Lung (tissue), 12 donors: ENCODE measurements around the gene AADACL4. TPM values are rescaled to one million over a fixed set of nuclear protein-coding genes. Genes with fewer than 3 reads are reported as not detected.

Experiments used
- ATAC-seq: fragments of 200-7000 bp; cut with Tn5 transposase; one replicate; pipeline ENCODE4 v1.9.1; 2020; ENCODE audit warnings: moderate number of reproducible peaks; ENCODE audit not compliant: insufficient read depth, low FRiP score
- DNase-seq, 3 donors: peaks; one replicate each; pipeline ENCODE4 v3.0.0-alpha.2; 2013 to 2017
- H3K27ac ChIP-seq, 2 donors: one replicate each; pipeline ENCODE4 v1.5.1; 2013; ENCODE audit warnings: mild to moderate bottlenecking in 2 of 2, moderate library complexity in 2 of 2, control low read depth in 1 of 2, inconsistent platforms in 1 of 2, low read depth in 1 of 2, low read length in 1 of 2
- H3K27me3 ChIP-seq, 3 donors: one replicate each; pipeline ENCODE4 v1.5.1; 2013; ENCODE audit warnings: low read length in 2 of 3; ENCODE audit not compliant: control insufficient read depth in 3 of 3, insufficient read depth in 3 of 3
- H3K36me3 ChIP-seq, 4 donors: one replicate each; pipeline ENCODE4 v1.5.1; 2013; ENCODE audit warnings: low read length in 4 of 4, mild to moderate bottlenecking in 1 of 4, moderate library complexity in 1 of 4; ENCODE audit not compliant: control insufficient read depth in 4 of 4, insufficient read depth in 4 of 4
- H3K4me1 ChIP-seq, 5 donors: one replicate each; pipeline ENCODE4 v1.5.1; 2013; ENCODE audit warnings: low read length in 5 of 5, mild to moderate bottlenecking in 2 of 5, moderate library complexity in 1 of 5; ENCODE audit not compliant: control insufficient read depth in 5 of 5, insufficient read depth in 5 of 5
- H3K4me3 ChIP-seq: one replicate; pipeline ENCODE4 v1.5.1; 2013; ENCODE audit warnings: mild to moderate bottlenecking, control low read depth, moderate library complexity
- H3K9ac ChIP-seq, 2 donors: one replicate each; pipeline ENCODE4 v1.5.1; 2013; ENCODE audit warnings: low read length in 2 of 2, control low read depth in 1 of 2; ENCODE audit not compliant: insufficient read depth in 1 of 2
- H3K9me3 ChIP-seq, 4 donors: one replicate each; pipeline ENCODE4 v1.5.1; 2013; ENCODE audit warnings: low read length in 3 of 4, mild to moderate bottlenecking in 1 of 4, moderate library complexity in 1 of 4; ENCODE audit not compliant: control insufficient read depth in 4 of 4, insufficient read depth in 3 of 4
- WGBS, 2 donors: extraction: QIAGEN DNeasy Blood & Tissue Kit; methylation state at CpG; one replicate each; pipeline ENCODE4 v1.1.7; 2013; 5-methylcytosine and 5-hydroxymethylcytosine counted together
- polyA plus RNA-seq, 2 donors: library from polyadenylated mRNA; stranded (reverse); fragments of 200-250 nt; gene quantifications; one replicate each; pipeline ENCODE4 v1.2.1, GENCODE V29; 2013
- total RNA-seq, 2 donors: library from RNA; depleted of rRNA in 1 of 2; stranded (reverse); fragments of >200 nt in 1 of 2; gene quantifications; one replicate each; pipeline ENCODE4 v1.2.1, GENCODE V29; 2014 to 2021
- TF ChIP-seq, protein P1 (sequence below): IDR thresholded peaks from 2 replicates; pipeline ENCODE4 v1.5.1; 2012; ENCODE audit warnings: mild to moderate bottlenecking; ENCODE audit errors: control extremely low read depth, extremely low read depth
- donor health status: control.
- donor health status: control.
- donor health status: Bipolar disorder and iron deficiency.
- donor health status: healthy.
- donor health status: DM: yes; HTN: yes; CAD: no.

Gene AADACL4
- total and polyA plus RNA-seq, 4 donors, result not detected

DNA sequence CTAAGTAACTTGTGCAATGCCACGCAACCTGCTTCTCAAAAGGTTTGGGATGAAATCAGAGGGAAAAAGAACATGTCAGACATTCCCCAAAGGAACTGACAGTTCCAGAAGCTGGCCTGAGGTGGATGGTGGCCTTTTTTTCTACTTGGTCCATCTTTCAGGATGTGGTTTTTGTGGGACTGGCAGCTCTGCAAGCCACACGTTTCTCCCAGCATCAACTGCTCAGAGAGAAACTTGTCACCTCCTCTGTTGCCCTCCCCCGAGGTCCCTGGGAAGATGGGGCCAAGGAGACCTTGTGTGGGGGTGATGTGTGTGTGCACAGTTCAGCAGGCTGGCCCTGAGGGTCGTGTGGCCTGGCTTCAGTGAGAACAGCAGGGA, 23.4 kb upstream of the AADACL4 start:
- peaks cover 0 to 37% (median 14%) of the 10 kb centered on the region in 5 donors for H3K4me1 ChIP-seq
- H3K36me3 ChIP-seq, result no peaks in the 10 kb centered on the region
- DNase-seq (no peak), ATAC-seq (no peak)
- H3K27ac ChIP-seq, result no peak overlapping the region
- TF ChIP-seq, protein P1, sequence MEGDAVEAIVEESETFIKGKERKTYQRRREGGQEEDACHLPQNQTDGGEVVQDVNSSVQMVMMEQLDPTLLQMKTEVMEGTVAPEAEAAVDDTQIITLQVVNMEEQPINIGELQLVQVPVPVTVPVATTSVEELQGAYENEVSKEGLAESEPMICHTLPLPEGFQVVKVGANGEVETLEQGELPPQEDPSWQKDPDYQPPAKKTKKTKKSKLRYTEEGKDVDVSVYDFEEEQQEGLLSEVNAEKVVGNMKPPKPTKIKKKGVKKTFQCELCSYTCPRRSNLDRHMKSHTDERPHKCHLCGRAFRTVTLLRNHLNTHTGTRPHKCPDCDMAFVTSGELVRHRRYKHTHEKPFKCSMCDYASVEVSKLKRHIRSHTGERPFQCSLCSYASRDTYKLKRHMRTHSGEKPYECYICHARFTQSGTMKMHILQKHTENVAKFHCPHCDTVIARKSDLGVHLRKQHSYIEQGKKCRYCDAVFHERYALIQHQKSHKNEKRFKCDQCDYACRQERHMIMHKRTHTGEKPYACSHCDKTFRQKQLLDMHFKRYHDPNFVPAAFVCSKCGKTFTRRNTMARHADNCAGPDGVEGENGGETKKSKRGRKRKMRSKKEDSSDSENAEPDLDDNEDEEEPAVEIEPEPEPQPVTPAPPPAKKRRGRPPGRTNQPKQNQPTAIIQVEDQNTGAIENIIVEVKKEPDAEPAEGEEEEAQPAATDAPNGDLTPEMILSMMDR, result no peak
- H3K27me3 ChIP-seq, result no peaks in the 10 kb centered on the region
- no peaks in the 10 kb centered on the region for H3K9me3 ChIP-seq
- 28 to 48% methylated on average over 4 of the region's 4 CpGs for WGBS, 2 donors
- no peak overlapping the region for H3K4me3 ChIP-seq
- H3K9ac ChIP-seq, result no peak overlapping the region

DNA sequence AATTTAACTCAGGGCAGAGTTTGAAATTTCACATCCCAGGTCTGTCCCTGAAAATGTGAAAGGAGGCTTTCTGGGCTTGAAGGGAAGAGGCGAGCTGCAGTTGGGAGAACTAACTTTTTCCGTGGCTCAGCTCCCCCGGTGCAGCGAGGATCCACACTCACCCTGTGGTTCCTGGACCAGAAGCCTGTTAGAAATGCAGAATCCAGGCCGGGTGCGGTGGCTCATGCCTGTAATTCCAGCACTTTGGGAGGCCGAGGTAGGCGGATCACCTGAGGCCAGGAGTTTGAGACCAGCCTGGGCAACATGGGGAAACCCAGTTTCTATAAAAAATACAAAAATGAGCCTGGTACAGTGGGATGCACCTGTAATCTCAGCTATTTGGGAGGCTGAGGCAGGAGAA, 23.0 kb upstream of the AADACL4 start:
- H3K27me3 ChIP-seq, result no peaks in the 10 kb centered on the region
- peaks cover 0 to 32% (median 14%) of the 10 kb centered on the region in 5 donors for H3K4me1 ChIP-seq
- H3K9ac ChIP-seq, result no peak overlapping the region
- H3K9me3 ChIP-seq, result no peaks in the 10 kb centered on the region
- 95% methylated on average over 8 of the region's 8 CpGs for WGBS, 2 donors
- DNase-seq (no peak), ATAC-seq (no peak)
- TF ChIP-seq, protein P1, result no peak
- no peaks in the 10 kb centered on the region for H3K36me3 ChIP-seq
- no peak overlapping the region for H3K27ac ChIP-seq
- no peak overlapping the region for H3K4me3 ChIP-seq

DNA sequence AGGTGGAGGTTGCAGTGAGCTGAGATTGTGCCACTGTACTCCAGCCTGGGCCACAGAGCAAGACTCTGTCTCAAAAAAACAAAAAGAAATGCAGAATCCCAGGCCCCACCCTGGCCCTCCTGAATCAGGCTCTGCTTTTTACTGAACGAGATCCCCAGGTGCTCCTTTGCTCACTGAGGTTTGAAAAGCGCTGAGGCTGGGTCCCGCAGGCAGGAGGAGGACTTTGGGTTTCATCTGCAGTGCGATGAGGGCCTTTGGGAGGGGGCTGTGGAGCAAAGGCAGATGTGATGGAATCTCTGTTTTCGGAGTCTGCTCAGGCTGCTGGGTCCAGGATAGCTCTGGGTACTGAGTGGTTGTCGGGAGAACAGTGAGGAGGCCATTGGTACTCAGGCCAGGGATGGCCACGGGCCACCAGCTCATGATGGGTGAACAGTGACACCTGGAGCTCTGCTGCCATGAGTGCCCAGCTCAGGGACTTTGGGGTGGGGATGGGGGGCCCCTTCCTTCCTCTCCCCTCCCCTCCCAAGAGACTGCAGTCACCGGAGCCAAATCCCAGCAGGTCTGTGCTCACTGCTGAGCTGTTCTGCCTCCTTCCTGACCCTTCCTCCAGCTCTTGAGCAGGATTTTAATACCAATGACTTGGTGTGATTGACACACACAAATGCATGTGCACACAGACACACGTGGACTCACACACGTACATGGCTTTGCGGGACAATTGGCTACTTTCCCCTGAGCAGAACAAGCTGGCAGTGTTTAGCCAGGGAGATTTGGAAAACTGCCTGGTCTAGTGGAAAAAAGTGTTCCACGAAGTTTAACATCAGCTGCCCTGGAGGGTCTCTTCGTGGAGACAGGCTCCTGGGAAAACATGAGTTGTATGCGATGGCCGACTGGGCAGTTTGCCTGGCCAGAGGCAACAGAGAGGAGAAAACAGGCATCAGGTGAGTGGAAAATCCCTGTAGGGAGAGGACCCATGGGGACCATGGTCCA, 22.2 kb upstream of the AADACL4 start:
- H3K9ac ChIP-seq, result no peak overlapping the region
- TF ChIP-seq, protein P1, result no peak
- H3K27me3 ChIP-seq, result no peaks in the 10 kb centered on the region
- H3K9me3 ChIP-seq, result no peaks in the 10 kb centered on the region
- DNase-seq (peak; percentile 58 to 87 (median 73)), ATAC-seq (no peak)
- H3K36me3 ChIP-seq, result no peaks in the 10 kb centered on the region
- WGBS, 2 donors, result 74 to 81% methylated on average over 15 of the region's 15 CpGs
- no peak overlapping the region for H3K4me3 ChIP-seq
- H3K4me1 ChIP-seq, result peaks cover 0 to 30% (median 14%) of the 10 kb centered on the region in 5 donors
- H3K27ac ChIP-seq, result peak overlapping the region in 1 of 2 donors; percentile 14
